Globus pallidus (tissue), 1 donor: Measurements from ENCODE around the gene ZNF808.
"Not testable (repeated sequence)": the region's sequence is repeated elsewhere in the genome, so short reads cannot be mapped to it uniquely, and the experiment has no call there.

Source experiments
- DNase-seq: peaks from one replicate; pipeline ENCODE4 v3.0.0-alpha.2; 2015; ENCODE audit warnings: low spot score

Gene ZNF808

DNA sequence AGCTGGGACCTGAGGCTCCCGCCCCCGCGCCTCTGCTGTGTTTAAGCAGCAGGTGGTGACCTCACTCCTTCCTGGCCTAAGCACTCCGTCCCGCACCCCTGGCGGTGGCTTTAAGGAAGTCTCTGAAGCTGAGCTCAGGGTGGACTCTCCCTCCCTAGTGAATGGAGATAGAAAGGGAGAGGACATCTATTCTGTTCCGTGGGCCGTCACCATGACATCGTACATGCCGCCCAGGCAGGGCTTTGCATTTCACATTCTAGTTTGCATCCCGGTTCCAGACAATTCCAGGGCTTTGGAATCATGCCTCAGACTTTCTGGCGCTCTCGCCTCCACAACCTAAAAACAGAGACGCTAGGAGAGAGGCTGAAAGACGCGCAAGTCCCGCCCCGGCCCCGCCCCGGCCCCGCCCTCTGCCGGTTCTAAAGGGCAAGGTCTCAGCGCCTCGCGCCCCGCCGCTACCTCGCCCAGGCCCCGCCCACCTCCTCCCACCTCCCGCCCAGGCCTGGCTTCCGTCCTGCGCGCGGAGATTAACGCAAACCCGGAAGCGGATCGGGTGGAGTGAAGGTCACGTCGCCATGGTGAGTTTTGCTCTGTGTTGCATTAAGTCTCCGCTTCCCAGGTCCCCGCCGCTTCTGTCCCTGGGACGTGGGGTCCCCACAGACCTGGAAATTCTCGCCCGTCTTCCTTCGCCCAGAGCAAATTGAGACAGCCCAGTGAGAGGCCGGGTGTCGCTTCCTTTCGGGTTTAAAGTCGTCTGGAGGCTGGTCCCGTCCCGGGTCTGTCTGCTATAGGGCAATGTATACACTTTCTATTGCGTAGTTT, at the start of gene ZNF808:
ZNF808 (plus strand) TSS at position 535 of the 822 bp plus-strand sequence. CDS start 15,617 bp downstream, outside the sequence.
- peak; percentile 84 for DNase-seq

DNA sequence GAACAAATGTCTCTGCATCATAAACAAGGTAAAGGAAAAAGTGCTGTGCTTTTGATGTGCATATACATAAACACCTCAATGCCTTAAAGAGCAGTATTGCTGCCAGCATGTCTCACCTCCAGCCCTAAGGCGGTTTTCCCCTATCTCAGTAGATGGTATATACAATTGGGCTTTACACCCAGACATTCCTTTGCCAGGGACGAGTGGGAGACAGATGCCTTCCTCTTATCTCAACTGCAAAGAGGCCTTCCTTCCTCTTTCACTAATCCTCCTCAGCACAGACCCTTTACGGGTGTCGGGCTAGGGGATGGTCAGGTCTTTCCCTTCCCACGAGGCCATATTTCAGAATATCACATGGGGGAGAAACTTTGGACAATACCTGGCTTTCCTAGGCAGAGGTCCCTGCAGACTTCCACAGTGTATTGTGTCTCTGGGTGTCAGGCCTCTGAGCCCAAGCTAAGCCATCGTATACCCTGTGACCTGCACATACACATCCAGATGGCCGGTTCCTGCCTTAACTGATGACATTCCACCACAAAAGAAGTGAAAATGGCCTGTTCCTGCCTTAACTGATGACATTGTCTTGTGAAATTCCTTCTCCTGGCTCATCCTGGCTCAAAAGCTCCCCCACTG, 43.2 kb upstream of the ZNF808 start:
- DNase-seq: not testable (repeated sequence)

DNA sequence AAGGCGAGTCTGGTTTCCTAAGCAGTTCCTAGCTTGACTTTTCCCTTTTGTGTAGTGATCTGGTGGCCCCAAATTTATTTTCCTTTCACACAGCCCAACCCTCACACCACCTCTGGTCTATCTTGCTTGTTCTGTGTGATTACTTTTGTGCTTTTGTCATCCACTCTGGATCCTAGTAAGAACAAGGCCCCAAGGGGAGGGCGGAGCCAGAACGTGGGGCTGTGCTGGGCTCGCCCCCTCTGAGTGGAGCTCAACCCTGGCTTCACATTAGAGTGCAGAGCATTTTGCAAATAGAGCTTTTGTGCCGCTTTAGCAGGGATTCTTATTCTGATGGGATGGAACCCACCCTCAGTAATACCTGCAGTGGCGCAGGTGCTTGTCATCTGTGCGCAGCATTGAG, 42.4 kb upstream of the ZNF808 start:
- DNase-seq: not testable (repeated sequence)

DNA sequence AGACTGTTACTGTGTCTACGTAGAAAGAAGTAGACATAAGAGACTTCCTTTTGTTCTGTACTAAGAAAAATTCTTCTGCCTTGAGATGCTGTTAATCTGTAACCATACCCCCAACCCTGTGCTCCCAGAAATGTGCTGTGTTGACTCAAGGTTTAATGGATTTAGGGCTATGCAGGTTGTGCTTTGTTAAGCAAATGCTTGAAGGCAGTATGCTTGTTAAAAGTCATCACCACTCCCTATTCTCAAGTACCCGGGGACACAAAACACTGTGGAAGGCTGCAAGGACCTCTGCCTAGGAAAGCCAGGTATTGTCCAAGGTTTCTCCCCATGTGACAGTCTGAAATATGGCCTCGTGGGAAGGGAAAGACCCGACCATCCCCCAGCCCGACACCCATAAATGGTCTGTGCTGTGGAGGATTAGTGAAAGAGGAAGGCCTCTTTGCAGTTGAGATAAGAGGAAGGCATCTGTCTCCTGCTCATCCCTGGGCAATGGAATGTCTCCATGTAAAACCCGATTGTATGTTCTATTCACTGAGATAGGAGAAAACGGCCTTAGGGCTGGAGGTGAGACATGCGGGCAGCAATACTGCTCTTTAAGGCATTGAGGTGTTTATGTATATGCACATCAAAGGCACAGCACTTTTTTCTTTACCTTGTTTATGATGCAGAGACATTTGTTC, 41.8 kb upstream of the ZNF808 start:
- DNase-seq: not testable (repeated sequence)

DNA sequence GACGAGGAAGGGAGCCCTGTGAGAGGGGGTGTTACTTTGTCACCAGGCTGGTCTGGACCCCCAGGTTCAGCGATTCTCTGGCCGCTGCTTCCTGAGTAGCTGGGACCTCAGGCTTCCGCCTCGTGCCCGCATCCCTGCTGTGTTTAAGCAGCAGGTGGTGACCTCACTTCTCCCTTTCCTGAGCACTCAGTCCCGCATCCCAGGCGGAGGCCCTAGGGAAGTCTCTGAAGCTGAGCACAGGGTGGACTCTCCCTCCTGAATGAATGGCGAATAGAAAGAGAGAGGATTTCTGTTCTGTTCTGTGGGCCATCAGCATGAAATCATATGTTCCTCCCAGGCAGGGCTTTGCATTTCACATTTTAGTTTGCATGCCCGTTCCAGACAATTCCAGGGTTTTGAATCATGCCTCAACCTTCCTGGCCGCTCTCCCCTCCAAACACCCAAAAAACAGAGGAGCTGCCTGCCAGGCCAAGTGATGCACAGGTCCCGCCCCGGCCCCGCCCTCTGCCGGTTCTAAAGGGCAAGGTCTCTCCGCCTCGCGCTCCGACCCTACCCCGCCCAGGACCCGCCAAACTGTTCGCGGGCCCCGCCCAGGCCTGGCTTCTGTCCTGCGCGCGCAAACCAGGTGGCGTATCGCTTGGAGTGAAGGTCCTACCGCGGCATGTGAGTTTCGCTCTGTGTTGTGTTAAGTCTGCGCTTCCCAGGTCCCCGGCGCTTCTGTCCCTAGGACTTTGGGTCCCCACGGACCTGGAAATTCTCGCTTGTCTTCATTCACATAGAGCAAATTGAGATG, 35.1 kb upstream of the ZNF808 start:
- no peak for DNase-seq

DNA sequence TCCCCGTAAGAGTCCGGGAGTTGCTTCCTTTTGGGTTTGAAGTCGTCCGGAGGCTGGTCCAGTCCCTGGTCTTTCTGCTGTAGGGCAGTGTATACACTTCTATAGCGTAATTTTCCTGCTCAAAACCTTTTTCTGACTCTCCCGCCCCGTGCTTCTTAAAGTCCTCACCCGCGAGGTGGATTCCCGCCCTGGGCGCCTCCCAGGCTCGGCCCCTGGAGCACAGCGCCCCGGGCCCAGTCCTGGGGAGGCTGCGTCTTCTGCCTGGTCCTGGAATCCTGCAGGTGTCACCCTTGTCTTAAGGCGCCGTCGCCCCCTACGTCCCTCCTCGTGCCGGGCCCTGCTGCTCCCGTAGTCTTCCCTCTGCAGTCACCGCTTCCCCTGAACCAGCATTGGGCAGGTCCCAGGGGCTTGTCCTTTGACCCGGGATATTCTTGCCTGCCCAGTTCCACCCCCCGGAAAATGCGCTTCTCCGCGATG, 34.4 kb upstream of the ZNF808 start:
- no peak for DNase-seq

DNA sequence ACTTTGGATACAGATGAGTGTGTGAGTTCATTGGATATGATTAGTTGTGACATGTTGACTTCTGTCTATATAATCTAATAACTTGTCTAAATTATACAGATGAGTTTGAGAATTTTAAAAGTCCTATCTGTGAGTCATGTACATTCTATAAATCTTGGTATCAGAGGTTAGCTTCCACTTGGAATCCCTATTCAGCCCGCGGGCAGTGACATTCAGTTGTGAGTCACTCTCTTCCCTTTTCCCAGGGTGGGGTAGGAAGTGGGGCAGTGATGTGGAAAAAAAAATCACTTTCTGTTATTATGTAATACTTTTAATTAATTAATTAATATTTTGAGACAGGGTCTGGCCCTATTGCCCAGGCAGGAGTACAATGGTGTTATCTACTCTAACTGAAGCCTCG, 33.0 kb upstream of the ZNF808 start:
- no peak for DNase-seq

DNA sequence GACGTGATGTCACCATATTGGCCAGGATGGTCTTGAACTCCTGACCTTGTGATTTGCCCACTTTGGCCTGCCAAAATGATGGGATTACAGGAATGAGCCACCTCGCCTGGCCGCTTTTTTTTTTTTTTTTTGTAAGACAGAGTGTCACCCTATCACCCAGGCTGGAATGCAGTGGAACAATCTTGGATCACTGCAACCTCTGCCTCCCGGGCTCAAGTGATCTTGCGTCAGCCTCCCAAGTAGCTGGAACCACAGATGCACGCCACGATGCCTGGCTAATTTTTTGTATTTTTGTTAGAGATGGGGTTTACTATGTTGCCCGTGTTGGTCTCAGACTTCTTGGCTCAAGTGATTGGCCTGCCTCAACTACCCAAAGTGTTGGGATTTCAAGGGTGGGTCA, 28.9 kb upstream of the ZNF808 start:
- no peak for DNase-seq

DNA sequence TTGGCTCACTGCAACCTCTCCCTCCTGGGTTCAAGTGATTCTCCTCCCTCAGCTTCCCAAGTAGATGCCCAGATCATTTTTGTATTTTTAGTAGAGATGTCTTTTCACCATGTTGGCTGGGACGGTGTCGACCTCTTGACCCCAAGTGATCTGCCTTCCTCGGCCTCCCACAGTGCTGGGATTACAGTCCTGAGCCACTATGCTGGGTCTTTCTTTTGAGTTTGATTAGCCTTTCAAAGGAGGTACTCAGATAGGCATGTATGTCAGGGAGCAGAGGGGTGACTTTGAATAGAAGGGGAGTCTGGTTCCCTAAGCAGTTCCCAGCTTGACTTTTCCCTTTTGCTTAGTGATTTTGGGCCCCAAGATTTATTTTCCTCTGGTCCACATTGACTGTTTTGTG, 27.0 kb upstream of the ZNF808 start:
- DNase-seq: not testable (repeated sequence)

DNA sequence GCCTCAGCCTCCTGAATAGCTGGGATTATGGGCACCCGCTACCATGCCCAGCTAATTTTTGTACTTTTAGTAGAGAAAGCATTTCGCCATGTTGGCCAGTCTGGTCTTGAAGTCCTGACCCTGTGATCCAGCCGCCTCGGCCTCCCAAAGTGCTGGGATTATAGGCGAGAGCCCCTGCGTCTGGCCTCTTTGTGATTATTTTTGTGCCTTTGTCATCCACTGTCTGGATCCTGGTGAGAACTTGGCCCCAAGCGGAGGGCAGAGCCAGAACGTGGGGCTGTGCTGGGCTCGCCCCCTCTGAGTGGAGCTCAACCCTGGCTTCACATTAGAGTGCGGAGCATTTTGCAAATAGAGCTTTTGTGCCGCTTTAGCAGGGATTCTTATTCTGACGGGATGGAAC, 26.5 kb upstream of the ZNF808 start:
- DNase-seq: not testable (repeated sequence)

DNA sequence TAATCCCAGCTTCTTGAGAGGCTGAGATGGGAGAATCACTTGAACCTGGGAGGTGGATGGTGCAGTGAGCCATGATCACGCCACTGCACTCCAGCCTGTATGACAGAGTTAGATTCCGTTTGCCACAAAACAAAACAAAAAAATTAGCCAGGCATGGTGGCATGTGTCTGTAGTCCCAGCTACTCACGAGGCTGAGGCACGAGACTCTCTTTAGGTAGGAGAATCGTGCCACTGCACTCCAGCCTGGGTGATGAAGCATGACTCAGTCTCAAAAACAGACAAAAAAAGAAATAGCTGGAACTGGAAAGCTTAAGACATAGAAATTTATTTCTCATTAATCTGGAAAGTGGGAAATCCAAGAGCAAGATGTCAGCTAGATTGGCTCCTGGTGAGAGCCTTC, 20.2 kb upstream of the ZNF808 start:
- DNase-seq: no peak

DNA sequence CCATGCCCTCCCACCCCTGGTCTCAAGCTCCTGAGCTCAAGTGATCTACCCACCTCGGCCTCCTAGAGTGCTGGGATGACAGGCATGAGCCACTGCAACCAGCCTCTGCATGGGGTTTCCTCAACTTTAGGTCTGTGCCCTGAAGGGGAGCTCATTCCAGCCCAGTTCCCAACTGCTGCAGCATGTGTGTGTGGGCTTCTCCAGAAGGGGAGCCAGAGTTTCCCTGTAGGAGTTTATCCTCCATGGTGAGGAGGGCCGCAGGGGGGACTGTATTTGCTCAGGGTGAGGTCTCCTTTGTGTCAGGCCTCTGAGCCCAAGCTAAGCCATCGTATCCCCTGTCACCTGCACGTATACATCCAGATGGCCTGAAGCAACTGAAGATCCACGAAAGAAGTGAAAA, 11.3 kb upstream of the ZNF808 start:
- DNase-seq: no peak

DNA sequence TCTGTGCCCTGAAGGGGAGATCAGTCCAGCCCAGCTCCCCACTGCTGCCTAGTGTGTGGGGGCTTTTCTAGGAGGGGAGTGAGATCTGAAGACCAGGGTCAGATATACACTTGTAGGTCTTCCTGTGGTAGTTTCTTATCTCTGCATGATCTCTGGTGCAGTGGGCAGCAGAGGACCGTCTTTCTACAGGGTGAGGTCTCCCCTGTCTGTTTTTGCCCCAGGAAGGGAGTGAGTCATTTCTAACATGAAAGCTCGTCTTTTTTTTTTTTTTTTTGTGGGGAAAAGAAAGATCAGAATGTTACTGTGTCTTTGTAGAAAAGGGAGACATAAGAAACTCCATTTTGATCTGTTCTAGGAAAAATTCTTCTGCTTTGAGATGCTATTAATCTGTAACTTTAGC, 8.8 kb upstream of the ZNF808 start:
- DNase-seq: no peak

DNA sequence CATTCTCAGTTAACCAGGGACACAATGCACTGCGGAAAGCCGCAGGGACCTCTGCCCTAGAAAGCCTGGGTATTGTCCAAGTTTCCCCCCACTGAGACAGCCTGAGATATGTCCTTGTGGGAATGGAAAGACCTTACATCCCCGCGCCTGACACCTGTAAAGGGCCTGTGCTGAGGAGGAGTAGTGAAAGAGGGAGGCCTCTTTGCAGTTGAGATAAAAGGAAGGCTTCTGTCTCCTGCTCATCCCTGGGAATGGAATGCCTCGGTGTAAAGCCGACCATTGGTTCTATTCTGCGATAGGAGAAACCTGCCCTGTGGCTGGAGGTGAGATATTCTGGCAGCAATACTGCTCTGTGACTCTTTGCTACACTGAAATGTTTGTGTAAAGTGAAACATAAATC, 8.3 kb upstream of the ZNF808 start:
- DNase-seq: not testable (repeated sequence)

DNA sequence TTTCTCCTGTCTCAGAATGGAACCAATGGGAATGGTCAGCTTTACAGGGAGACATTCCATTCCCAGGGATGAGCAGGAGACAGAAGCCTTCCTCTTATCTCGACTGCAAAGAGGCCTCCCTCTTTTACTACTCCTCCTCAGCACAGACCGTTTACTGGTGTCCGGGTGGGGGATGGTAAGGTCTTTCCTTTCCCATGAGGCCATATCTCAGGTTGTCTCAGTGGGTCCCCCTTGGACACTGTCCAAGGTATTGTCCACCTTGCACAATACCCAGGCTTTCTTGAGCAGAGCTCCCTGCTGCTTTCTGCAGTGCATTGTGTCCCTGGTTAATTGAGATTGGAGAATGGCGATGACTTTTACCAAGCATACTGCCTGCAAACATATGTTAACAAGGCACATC, 7.5 kb upstream of the ZNF808 start:
- no peak for DNase-seq

DNA sequence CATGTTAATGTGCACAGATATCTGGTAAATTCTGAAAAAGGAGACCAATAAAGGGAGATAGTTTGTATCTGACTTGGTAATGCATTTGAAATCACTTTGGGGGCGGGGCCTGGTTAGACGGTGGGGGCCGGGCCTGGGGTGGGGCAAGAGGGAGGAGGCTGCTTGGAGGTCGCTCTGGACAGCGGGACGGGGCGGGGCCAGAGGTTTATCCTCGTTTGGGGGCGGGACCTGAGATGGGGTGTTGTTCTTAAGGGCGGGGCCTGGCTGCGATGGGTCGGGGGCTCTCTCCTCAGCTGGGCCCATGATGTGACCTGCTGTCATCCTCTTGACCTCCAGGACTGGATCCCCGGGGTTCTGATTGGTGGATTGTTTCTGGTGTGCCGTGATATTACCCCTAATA, 4.9 kb upstream of the ZNF808 start:
- DNase-seq: no peak

DNA sequence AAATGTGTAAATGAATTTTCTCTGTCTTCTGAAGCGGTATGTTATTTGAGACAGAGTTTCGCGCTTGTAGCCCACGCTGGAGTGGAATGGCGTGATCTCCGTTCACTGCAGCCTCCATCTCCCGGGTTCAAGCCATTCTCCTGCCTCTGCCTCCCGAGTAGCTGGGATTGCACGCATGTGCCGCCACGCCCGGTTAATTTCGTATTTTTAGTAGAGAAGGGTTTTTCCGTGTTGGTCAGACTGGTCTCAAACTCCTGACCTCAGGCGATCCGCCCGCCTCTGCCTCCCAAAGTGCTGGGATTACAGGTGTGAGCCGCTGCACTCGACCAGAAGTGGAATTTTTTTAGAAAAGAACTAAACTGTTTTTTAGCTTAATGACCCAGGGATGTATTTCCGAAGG, 3.4 kb upstream of the ZNF808 start:
- no peak for DNase-seq

DNA sequence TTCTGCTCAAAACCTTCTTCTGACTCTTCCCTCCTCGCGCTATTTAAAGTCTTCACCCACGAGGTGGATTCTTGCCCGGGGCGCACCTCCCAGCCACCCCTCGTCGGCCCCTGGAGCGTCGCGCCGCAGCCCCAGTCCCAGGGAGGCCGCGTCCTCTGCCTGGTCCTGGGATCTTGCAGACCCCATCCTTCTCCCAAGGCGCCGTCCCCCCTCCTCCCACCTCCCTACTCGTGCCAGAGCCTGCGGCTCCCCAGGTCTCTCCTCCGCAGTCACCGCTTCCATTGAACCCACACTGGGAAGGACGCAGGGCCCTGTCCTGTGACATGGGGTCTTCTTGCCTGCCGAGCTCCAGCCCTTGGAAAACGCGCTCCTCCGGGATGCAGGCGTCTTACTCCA, 486 bp downstream of the ZNF808 start:
- DNase-seq: peak; percentile 1

DNA sequence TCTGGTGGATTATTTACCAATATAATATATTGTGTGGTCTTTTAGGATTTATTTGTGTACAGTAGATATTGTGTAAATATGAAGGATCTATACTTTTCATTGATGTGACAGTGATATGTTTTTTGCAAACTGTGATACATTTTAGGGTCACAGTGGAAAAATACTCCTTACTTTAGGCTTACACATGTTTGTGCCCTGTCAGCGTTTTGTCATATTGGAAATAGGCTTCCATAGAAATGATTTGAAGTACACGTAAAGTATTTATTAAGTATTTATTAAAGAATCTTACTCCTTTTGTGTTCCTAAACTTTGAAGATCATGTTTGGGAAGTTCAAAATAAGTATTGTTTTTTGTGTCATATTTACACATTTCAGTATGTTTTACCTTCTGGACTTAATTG, 5.0 kb downstream of the ZNF808 start:
- no peak for DNase-seq

DNA sequence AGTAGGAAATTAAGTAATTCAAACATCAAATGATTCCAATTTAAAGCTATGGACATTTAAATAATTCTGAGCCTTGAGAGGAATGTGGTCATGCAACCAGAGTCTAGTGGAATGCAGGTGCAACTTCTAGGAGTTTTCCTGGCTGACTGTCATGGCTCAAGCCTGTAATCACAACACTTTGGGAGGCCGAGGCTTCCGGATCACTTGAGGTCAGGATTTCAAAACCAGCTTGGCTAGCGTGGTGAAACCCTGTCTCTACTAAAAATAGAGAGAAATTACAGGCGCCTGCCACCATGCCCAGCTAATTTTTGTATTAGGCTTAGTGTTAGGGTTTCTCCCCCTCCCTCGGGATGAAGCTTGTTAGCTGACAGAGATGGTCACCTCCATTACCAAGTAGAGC, 6.4 kb downstream of the ZNF808 start:
- DNase-seq: no peak

DNA sequence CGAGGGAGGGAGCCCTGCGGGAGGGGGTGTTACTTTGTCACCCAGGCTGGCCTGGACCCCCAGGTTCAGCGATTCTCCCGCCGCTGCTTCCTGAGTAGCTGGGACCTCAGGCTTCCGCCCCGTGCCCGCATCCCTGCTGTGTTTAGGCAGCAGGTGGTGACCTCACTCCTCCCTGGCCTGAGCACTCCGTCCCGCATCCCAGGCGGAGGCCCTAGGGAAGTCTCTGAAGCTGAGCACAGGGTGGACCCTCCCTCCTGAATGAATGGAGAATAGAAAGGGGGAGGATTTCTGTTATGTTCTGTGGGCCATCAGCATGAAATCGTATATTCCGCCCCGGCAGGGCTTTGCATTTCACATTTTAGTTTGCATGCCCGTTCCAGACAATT, 7.9 kb downstream of the ZNF808 start:
- DNase-seq: not testable (repeated sequence)

DNA sequence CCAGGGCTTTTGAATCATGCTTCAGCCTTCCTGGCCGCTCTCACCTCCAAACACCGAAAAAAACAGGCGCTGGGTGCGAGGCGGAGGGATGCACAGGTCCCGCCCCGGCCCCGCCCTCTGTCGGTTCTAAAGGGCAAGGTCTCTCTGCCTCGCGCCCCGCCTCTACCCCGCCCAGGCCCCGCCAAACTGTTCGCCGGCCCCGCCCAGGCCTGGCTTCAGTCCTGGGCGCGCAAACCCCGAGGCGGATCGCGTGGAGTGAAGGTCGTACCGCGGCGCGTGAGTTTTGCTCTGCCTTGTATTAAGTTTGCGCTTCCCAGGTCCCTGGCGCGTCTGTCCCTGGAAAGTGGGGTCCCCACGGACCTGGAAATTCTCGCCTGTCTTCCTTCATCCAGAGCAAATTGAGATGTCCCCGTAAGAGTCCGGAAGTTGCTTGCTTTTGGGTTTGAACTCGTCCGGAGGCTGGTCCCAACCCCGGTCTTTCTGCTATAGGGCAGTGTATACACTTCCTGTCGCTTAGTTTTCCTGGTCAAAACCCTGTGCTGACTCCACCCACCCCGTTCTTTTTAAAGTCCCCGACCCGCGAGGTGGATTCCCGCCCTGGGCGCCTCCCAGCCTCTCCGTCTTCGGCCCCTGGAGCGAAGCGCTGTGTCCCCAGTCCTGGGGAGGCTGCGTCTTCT, 8.4 kb downstream of the ZNF808 start:
- peak; percentile 58 for DNase-seq
